Suprapubic skin (tissue), 4 donors: ENCODE data around the gene RFC1. TPM values are rescaled to one million over a fixed set of nuclear protein-coding genes. Genes with fewer than 3 reads are reported as not detected.
"Not testable (repeated sequence)": the region's sequence is repeated elsewhere in the genome, so short reads cannot be mapped to it uniquely, and the experiment has no call there.

Source experiments
- DNase-seq, 2 donors: peaks; one replicate each; pipeline ENCODE4 v3.0.0-alpha.2; 2019; ENCODE audit warnings: low spot score in 2 of 2
- H3K27ac ChIP-seq: fragments of 200-600 bp; sonication (generic); one replicate; pipeline ENCODE4 v1.5.1; 2019
- H3K27me3 ChIP-seq: fragments of 200-600 bp; sonication (generic); one replicate; pipeline ENCODE4 v1.5.1; 2019
- H3K36me3 ChIP-seq: fragments of 200-600 bp; sonication (generic); one replicate; pipeline ENCODE4 v1.5.1; 2019
- H3K4me1 ChIP-seq: fragments of 200-600 bp; sonication (generic); one replicate; pipeline ENCODE4 v1.5.1; 2019
- H3K4me3 ChIP-seq: fragments of 200-600 bp; sonication (generic); one replicate; pipeline ENCODE4 v1.5.1; 2019; ENCODE audit warnings: mild to moderate bottlenecking
- H3K9me3 ChIP-seq: fragments of 200-600 bp; sonication (generic); one replicate; pipeline ENCODE4 v1.5.1; 2019
- EP300 ChIP-seq: sonication (generic); formaldehyde crosslinking; IDR thresholded peaks from one replicate; pipeline ENCODE4 v1.6.1; 2017; ENCODE audit warnings: antibody characterized with exemption
- POLR2A ChIP-seq, 2 donors: fragments of 450-650 bp; IDR thresholded peaks; one replicate each; pipeline ENCODE4 v1.6.1; 2017; ENCODE audit warnings: antibody characterized with exemption in 2 of 2, mild to moderate bottlenecking in 2 of 2, moderate library complexity in 2 of 2
- POLR2AphosphoS5 ChIP-seq, 3 donors: sonication (generic); formaldehyde crosslinking; IDR thresholded peaks; one replicate each; pipeline ENCODE4 v1.6.1; 2017; ENCODE audit warnings: antibody characterized with exemption in 3 of 3
- WGBS: methylation state at CpG from one replicate; pipeline ENCODE4 v1.1.5; 2018; 5-methylcytosine and 5-hydroxymethylcytosine counted together
- total RNA-seq, 4 donors: library from RNA; depleted of rRNA; stranded (reverse); fragments of >200 nt; gene quantifications; one replicate each; pipeline ENCODE4 v1.1.0, GENCODE V29; 2016
- TF ChIP-seq, protein P1 (sequence below), 2 donors: fragments of 200-600 bp in 1 of 2; fragments of 450-650 bp in 1 of 2; sonication (generic) in 1 of 2; IDR thresholded peaks; one replicate each; pipeline ENCODE4 v1.5.1; 2016 to 2019; ENCODE audit warnings: antibody characterized with exemption in 2 of 2, mild to moderate bottlenecking in 1 of 2, moderate library complexity in 1 of 2

RFC1 gene
- total RNA-seq, 4 donors from 2014 or later = 24.9 to 40.1 (median 27.0) TPM

DNA sequence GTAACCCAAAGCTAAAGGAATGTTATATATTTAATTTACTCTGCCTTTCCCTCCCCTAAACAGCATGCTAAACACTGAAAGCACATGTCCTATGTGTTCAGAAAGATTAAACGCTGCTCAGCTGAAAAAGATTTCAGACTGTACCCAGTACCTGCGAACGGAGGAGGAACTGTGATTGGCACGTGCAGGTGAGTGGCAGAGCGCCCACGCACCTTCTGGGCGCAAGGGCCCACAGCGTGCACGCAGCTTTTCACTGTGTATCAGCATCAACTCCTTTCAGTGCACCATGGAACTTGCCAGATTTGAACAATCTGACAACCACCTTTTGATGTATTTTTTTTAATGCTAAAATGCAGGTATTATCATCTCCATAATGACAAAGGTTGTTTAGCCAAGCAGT lies 87.7 kb downstream of the RFC1 start:
- Histone ChIP-seq H3K4me1 (no peaks in the 10 kb centered on the region), H3K27me3 (no peaks in the 10 kb centered on the region), H3K9me3 (no peaks in the 10 kb centered on the region), H3K27ac (no peak overlapping the region), H3K36me3 (peaks cover 77% of the 10 kb centered on the region), H3K4me3 (no peak overlapping the region)
- DNase-seq = no peak
- TF ChIP-seq POLR2A (IDR thresholded peaks at IDR 0.05) (no peak), EP300 (no peak), POLR2AphosphoS5 (IDR thresholded peaks at IDR 0.05) (no peak)
- TF ChIP-seq, protein P1, sequence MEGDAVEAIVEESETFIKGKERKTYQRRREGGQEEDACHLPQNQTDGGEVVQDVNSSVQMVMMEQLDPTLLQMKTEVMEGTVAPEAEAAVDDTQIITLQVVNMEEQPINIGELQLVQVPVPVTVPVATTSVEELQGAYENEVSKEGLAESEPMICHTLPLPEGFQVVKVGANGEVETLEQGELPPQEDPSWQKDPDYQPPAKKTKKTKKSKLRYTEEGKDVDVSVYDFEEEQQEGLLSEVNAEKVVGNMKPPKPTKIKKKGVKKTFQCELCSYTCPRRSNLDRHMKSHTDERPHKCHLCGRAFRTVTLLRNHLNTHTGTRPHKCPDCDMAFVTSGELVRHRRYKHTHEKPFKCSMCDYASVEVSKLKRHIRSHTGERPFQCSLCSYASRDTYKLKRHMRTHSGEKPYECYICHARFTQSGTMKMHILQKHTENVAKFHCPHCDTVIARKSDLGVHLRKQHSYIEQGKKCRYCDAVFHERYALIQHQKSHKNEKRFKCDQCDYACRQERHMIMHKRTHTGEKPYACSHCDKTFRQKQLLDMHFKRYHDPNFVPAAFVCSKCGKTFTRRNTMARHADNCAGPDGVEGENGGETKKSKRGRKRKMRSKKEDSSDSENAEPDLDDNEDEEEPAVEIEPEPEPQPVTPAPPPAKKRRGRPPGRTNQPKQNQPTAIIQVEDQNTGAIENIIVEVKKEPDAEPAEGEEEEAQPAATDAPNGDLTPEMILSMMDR (IDR thresholded peaks at IDR 0.05) = no peak
- WGBS = 88% methylated on average over 9 of the region's 9 CpGs

DNA sequence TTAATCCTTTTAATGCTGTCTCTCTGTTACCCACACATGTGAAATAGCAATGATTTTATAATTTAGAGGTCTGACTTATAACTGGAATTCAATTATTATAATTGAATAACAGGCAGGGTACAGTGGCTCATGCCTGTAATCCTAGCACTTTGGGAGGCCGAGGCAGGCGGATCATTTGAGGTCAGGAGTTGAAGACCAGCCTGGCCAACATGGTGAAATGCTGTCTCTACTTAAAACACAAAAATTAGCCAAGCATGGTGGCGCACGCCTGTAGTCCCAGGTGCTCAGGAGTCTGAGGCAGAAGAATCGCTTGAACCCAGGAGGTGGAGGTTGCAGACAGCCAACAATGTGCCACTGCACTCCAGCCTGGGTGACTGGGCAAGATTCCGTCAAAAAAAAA lies 88.5 kb downstream of the RFC1 start:
- H3K36me3 ChIP-seq = peaks cover 79% of the 10 kb centered on the region
- not testable (repeated sequence) for H3K27me3 ChIP-seq, H3K9me3 ChIP-seq, DNase-seq, H3K4me3 ChIP-seq, H3K27ac ChIP-seq, H3K4me1 ChIP-seq
- WGBS = 87% methylated on average over 6 of the region's 6 CpGs

DNA sequence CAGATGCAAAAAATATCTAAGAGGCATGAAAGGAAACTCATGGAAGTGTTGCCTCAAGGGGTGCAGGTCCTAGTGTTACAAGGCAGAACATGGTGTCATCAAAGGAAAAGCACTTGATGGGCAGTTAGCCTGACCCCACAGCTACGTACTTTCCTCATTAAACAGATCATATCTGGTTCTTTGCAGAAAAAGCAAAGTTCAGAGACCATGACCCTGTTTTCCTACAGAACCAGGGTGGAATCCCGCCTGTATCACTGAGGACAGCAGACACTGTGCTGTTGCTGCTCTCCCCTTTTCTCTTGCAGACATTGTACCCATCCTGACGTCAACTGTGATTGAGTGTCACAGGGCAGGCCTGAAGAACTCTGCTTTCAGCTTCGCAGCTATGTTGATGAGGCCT lies 91.7 kb downstream of the RFC1 start:
- H3K4me3 ChIP-seq = no peak overlapping the region
- WGBS = 93% methylated on average over 4 of the region's 4 CpGs
- DNase-seq = no peak
- H3K27me3 ChIP-seq = no peaks in the 10 kb centered on the region
- no peaks in the 10 kb centered on the region for H3K9me3 ChIP-seq
- TF ChIP-seq POLR2AphosphoS5 (IDR thresholded peaks at IDR 0.05) (no peak), EP300 (no peak)
- H3K4me1 ChIP-seq = no peaks in the 10 kb centered on the region
- H3K36me3 ChIP-seq = peaks cover 90% of the 10 kb centered on the region
- no peak overlapping the region for H3K27ac ChIP-seq

DNA sequence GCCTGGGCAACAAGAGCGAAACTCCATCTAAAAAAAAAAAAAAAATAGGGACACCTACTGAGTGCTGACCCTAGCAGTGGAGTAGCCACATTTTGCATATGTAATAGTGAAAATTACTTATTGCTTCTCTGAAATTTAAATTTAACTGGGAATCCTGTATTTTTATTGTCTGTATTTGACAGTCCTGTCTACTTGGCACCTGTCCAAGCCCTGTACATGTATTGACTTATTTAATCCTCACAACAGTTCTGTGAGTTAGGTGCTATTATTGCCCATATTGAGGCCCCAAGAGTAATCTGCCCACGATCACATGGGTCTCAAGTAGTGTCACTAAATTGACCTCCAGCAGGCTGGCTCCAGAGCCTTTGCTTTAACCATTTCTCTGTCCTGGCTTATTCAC lies 102.3 kb downstream of the RFC1 start:
- H3K36me3 ChIP-seq = peaks cover 44% of the 10 kb centered on the region
- 84% methylated on average over 2 of the region's 2 CpGs for WGBS
- TF ChIP-seq EP300 (no peak), POLR2AphosphoS5 (IDR thresholded peaks at IDR 0.05) (no peak), POLR2A (IDR thresholded peaks at IDR 0.05) (no peak)
- TF ChIP-seq, protein P1 (IDR thresholded peaks at IDR 0.05) = no peak

GRCh38 chr4:39259571-39260330 lies 106.4 kb downstream of the RFC1 start:
- 95% methylated on average over 4 of the region's 4 CpGs for WGBS
- H3K4me3 ChIP-seq = no peak overlapping the region
- H3K4me1 ChIP-seq = no peaks in the 10 kb centered on the region
- no peaks in the 10 kb centered on the region for H3K9me3 ChIP-seq
- no peaks in the 10 kb centered on the region for H3K27me3 ChIP-seq
- no peak for DNase-seq
- H3K27ac ChIP-seq = no peak overlapping the region
- TF ChIP-seq, protein P1 (IDR thresholded peaks at IDR 0.05) = no peak
- TF ChIP-seq POLR2AphosphoS5 (IDR thresholded peaks at IDR 0.05) (no peak), EP300 (no peak), POLR2A (IDR thresholded peaks at IDR 0.05) (no peak)
- peaks cover 62% of the 10 kb centered on the region for H3K36me3 ChIP-seq

More for the DNA sequence above, 102.3 kb downstream of the RFC1 start:
- H3K4me3 ChIP-seq = no peak overlapping the region
- DNase-seq = no peak
- H3K4me1 ChIP-seq = no peaks in the 10 kb centered on the region
- no peak overlapping the region for H3K27ac ChIP-seq
- H3K27me3 ChIP-seq = no peaks in the 10 kb centered on the region
- H3K9me3 ChIP-seq = no peaks in the 10 kb centered on the region

DNA sequence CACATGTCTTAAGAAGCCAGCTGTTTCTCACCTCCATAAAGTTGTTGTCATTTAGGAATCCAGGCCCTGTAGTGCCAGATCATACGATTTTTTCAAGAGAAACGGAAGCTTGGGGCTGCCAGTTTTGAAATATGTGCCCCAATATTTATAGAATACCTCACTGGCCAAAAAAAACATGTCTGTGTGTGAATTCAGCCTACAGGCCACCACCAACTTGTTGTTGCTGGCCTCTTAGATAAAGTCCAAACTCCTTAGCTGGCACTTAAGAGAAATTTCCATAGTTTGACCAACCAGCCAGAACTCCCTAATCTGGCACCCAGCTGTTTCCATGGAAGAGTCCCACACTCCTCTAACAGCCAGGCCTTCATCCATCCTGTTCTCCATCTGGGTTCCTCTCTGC lies 109.7 kb downstream of the RFC1 start:
- H3K27ac ChIP-seq = no peak overlapping the region
- no peaks in the 10 kb centered on the region for H3K4me1 ChIP-seq
- H3K4me3 ChIP-seq = no peak overlapping the region
- no peaks in the 10 kb centered on the region for H3K9me3 ChIP-seq
- H3K27me3 ChIP-seq = no peaks in the 10 kb centered on the region
- peaks cover 61% of the 10 kb centered on the region for H3K36me3 ChIP-seq
- 75% methylated on average over 2 of the region's 2 CpGs for WGBS
- DNase-seq = no peak
- no peak for TF ChIP-seq EP300
- TF ChIP-seq, protein P1 (IDR thresholded peaks at IDR 0.05) = no peak
- TF ChIP-seq POLR2A (IDR thresholded peaks at IDR 0.05) = no peak
- TF ChIP-seq POLR2AphosphoS5 (IDR thresholded peaks at IDR 0.05) = no peak
